GM18907 (cell line): ENCODE data around the gene P2RX6.
"Not testable (repeated sequence)": the region's sequence is repeated elsewhere in the genome, so short reads cannot be mapped to it uniquely, and the experiment has no call there.

Experiments used
- ATAC-seq: cut with Tn5 transposase; IDR thresholded peaks from one replicate; pipeline ENCODE4 v1.9.1; 2021; ENCODE audit warnings: mild to moderate bottlenecking, moderate library complexity; ENCODE audit not compliant: unreplicated experiment

P2RX6 gene

DNA sequence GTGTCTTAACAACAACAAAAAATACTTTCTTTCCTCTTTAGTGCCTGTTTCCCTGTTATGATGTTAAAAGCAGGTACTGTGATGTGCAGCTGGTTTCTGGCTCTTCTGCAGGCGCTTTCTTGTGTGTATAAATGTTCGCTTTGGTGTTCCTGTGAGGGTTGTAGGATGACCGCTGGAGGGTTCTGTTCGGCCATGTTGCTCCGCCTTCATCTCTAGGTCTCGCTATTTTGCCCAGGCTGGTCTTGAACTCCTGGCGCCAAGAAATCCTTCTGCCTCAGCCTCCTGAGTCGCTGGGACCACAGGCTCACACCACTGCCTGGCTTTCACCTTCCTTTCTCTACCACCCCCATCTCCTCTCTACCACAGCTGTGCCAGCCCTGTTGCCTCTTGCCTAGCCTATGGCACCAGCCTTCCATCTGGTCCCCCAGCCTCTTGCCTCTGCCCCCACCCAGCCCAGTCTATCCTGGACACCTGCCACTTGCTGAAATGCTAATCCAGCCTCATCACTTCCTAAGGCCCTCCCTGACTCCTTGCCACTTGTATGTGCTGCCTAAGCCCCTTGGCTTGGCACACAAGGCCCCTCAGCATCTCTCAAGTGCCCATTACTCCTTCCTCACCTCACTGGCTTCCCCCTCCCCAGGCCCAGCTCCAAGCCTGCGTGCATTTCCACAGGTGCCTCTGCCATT lies 36.3 kb downstream of the P2RX6 start:
- no peak for ATAC-seq

- no peak for ATAC-seq
Observed at GRCh38 chr22:21051831-21052400, 37.0 kb downstream of the P2RX6 start.

DNA sequence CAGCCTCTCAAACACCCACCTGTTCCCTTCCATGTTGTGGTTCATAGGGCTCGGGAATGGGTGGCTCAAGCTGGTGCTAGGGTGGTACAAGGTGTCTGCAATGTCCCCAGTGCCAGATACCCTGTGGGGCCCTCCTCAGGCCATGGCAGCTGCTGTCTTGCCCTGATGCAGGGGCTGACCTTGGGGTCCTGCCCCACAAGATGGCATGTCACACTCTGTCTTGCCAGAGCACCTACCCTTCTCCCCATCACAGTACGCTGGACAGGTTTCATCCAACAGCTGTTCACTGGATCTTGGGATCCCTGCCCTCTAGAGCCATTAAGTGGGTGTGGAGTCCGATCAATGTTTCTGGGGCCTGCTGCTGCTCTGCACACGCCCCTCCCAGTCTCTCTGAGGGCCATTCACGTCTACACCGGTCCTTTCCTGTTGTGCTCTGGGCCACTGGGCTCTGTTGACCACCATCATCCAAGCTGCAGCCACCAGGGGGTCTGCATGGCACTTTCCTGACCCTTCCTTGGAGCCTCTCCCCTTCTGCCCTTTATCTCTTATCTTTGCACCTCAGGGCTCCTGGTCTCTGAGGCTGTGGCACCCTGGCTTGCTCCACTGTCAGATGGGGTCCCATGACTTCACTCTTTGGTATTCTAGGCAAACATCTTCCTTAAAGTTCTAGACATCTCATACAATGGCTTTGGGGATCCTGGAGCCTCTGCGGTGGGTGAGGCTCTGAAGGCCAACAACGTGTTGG lies 37.9 kb downstream of the P2RX6 start:
- ATAC-seq: no peak

GRCh38 chr22:21054046-21054713 lies 39.2 kb downstream of the P2RX6 start:
- ATAC-seq: no peak

DNA sequence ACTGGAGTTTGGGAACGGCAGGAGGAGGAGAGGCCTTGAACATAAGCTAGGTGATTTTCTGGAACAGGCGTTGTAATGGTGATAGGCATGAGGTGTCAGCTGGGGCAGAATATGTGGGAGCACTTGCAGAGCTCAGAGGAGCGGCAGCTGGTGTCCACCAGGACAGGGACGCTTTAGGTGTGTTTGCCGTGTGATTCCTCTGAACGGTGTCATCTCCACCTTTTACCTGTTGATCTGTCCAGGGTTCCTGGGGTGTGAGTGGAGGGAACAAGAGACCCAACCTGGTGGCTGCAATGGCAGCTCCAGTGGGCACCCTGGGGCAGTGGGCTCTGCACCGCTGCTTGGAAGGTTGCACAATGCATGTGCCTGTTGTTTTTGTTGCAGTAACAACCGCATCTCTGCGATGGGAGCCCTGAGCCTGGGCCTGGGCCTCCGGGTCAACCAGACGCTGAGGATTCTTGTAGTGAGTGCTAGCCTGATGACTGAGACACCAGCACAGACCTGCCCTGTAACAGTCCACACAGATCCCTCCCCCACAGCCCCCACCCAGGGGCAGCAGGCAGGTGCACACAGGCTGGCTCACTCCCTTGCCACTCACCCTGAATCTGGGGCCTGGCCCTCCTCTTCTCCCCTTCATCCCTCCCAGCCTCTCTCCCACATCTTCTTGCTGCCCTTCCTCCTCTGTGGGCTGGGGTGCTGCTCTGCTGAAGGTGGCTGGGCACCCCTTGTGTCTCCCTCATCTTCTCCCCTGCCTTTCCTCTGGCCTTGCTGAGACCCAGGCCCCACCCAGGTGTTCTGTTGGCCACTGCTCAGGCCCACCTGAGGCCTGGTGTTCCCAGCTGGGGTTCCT lies 40.0 kb downstream of the P2RX6 start:
- no peak for ATAC-seq

- ATAC-seq: no peak
Observed at GRCh38 chr22:21055564-21055834, 40.5 kb downstream of the P2RX6 start.

- ATAC-seq: no peak
Observed at GRCh38 chr22:21055880-21056319, 40.9 kb downstream of the P2RX6 start.

DNA sequence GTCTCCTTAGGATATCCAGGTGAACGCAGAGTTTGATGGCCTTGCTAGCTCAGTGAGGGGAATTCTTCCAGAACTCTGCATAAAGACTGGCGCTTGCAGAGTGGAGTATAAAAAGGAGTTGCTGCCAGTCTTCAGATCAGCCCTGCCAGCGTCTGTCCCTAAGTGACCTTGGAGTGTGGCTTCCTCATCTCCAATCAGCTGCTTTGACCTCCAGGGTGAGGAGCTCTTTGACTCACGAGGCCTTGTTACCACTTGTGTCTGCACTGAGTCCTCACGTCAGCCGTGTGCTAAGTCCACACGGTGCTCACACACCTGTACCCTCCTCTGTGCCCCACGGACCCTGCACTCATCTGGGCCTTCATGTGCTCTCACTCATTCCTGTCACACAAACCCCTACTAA lies 45.4 kb downstream of the P2RX6 start:
- not testable (repeated sequence) for ATAC-seq

GRCh38 chr22:21061660-21062321 lies 46.8 kb downstream of the P2RX6 start:
- ATAC-seq: not testable (repeated sequence)

GRCh38 chr22:21064425-21064824 lies 49.5 kb downstream of the P2RX6 start:
- ATAC-seq: not testable (repeated sequence)

DNA sequence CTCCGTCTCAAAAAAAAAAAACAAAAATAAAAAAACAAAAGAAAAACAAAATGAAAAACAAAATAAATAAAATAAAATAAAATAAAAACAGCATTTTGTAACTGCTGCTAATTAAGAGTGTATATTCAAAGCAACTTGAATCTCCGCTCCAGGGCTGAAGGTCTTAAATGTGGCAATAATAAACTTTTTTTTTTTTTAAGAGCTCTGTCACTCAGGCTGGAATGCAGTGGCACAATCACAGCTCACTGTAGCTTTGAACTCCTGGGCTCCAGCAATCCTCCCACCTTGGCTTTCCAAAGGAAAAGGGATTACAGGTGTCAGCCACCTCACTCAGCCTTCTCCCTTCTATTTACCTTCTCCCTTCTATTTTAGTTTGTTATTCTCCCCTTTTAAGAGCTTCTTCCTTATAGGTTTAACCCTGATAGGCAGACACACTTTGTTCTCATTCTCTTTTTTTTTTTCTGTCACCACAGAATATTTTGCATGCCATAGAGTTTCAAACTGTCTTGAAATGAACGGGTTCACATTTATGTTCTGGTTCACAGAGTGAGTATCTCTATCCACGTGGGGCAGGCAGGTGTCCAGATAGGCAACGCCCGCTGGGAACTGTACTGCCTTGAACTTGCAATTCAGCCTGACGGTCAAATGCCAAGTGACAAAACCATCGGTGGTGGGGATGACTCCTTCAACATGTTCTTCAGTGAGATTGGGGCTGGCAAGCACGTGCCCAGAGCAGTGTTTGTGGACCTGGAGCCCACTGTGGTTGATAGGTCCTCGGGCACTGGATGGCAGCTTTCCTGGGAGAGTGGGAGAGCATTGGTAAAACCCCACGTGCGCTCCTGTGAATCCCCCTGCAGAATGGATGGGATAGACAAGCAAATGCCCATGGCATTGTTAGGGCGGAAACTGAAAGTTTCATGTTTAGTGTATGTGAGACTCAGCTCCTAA lies 50.2 kb downstream of the P2RX6 start:
- ATAC-seq: no peak

DNA sequence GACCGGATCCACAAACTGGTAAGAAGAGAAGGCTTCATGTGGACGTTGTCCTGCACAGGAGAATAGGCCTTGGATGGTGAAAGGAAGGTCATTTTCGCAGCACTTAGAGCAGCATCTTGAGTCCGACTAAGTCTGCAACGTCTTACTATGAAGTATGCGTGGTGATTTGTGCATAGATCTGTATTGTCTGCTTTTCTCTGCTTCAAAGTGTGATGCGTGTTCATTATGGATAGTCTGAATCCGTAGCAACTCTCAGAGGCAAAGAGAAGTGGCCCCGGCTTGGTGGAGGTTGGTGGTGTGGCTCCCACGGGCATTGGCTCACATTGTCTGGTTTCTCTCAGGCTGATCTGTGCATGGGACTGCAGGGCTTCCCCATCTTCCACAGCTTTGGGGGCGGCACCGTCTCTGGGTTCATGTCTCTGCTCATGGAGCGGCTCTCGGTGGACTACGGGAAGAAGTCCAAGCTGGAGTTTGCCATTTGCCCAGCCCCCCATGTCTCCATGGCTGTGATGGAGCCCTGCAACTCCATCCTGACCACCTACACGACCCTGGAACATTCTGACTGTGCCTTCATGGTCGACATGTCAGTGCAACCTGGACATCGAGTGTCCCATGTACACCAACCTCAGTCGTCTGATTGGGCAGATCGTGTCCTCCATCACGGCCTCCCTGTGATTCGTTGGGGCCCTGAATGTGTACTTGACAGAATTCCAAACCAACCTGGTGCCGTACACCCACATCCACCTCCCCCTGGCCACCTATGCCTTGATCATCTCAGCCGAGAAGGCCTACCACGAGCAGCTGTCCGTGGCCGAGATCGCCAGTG lies 52.3 kb downstream of the P2RX6 start:
- no peak for ATAC-seq

- no peak for ATAC-seq
Observed at GRCh38 chr22:21067901-21068680, 53.1 kb downstream of the P2RX6 start.

DNA sequence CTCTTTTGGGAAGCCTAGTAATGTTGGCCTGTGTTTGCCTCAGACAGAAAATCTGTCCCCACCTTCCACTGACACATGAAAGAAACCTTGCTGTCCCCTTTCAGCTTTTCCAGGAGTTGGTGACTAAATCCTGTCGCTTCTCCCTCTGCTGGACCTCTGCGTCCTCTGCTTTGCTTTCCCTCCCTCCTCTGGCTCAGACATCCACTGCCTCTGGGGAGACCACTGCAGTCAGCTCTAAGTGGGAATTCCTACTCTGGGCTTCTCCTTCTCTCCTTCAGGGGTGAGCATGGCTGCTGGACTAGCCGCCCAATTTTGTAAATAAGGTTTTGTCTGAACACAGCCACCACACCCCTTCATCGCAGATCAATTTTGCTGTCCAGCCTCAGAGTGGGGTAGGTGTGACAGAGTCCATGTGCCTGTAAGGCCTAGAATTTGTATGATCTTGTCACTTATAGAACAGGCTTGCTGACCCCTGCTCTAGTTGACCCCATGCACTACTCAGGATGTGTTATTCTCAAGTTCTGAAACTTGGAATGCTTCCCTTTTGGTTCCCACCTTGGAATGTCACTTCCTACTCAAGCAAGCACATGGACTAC lies 53.8 kb downstream of the P2RX6 start:
- ATAC-seq: no peak

DNA sequence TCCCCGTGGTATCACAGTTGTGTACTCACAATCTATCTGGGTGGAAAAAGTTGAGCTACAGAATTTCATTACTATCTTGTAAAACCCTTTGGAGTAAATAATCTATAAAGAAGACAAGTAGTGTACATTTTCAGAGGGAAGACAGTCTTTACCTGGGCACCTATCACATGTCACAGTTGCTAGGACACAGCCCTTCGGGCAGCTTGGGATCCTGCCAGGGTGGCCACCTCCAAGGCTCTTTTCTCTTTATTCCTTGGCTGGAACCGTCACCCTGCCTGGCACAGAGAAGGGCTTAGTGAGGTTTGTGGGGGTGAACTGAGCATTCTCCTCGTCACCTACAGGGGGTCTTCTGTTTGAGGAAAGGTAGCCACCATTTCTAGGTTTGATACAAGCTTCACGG lies 54.4 kb downstream of the P2RX6 start:
- no peak for ATAC-seq

DNA sequence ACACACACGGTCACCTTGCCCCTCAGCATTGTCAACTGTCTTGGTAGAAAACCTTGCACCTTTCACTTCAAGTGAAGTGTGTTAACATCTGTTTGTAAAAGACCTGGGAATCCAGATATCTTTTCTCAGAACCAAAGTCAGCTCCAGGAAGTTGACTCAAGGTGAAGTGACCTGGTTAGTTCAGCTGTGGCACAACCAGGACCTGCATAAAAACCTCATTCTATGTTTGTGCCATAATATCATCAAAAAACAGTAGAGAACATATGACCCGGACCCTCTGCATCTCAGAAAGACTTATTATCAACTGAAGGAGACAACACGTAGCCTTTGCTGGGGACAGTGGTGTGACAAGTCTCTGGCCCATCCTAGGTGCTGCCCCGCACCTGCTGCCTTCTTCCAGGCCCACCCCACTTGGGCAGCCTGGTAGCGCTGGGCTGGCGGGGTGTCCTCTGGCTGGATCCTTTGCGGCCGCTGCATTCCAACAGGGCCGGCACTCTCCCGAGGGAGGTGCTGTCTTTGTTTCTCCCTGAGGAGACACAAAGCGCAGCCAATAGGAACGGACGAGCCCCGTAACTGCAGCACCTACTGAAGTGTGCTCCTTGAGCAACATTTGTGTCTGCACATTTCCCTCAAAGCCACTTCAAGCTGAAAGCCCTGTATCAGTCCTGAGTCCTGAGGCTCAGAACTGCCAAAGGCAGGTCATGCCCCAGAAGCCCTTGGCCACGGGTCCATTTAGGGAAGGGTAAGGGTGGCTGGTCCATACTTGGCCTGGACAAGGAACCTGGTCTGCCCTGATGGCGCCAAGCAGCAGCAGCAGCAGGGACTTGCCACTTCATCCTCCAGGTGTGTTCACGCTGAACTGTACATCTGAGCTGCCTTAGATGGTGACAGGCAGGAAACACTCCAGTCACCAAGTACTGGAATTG lies 56.0 kb downstream of the P2RX6 start:
- ATAC-seq: no peak
